Epithelial cell of esophagus (primary cell): ENCODE results near the gene KRTAP3-1.
"Not testable (repeated sequence)": the region's sequence is repeated elsewhere in the genome, so short reads cannot be mapped to it uniquely, and the experiment has no call there.

Experiments used
- DNase-seq: peaks from one replicate; pipeline ENCODE4 v3.0.0; 2010; ENCODE audit warnings: low read depth
- H3K4me3 ChIP-seq: 2 replicates; pipeline ENCODE4 v1.5.1; 2011; ENCODE audit warnings: mild to moderate bottlenecking, low read length, control low read depth
- TF ChIP-seq, protein P1 (sequence below): IDR thresholded peaks from 2 replicates; pipeline ENCODE4 v1.5.1; 2011; ENCODE audit warnings: low read depth, mild to moderate bottlenecking, low read length, control low read depth, inconsistent platforms; ENCODE audit not compliant: insufficient read depth; ENCODE audit errors: missing control alignments

KRTAP3-1 gene

DNA sequence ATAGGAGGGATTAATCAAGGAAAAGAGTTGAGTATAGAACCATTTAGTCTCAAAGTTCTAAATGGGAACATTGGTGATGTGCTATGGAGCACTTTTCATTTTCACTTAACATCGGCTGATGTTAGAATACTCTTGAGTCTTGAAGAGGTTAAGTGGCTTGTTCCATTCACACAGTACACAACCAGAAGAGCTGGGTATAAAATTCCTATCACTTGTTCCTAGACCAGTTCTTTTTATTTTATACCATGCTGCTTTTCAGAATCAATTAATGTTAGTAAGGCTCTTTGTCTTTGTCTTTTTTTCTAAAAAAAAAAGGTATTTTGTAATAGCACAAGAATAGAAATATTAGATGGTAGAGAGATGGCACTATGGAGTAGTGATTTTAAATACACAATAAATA, 34.0 kb upstream of the KRTAP3-1 start:
- TF ChIP-seq, protein P1, sequence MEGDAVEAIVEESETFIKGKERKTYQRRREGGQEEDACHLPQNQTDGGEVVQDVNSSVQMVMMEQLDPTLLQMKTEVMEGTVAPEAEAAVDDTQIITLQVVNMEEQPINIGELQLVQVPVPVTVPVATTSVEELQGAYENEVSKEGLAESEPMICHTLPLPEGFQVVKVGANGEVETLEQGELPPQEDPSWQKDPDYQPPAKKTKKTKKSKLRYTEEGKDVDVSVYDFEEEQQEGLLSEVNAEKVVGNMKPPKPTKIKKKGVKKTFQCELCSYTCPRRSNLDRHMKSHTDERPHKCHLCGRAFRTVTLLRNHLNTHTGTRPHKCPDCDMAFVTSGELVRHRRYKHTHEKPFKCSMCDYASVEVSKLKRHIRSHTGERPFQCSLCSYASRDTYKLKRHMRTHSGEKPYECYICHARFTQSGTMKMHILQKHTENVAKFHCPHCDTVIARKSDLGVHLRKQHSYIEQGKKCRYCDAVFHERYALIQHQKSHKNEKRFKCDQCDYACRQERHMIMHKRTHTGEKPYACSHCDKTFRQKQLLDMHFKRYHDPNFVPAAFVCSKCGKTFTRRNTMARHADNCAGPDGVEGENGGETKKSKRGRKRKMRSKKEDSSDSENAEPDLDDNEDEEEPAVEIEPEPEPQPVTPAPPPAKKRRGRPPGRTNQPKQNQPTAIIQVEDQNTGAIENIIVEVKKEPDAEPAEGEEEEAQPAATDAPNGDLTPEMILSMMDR, result no peak
- no peak overlapping the region for H3K4me3 ChIP-seq
- no peak for DNase-seq

DNA sequence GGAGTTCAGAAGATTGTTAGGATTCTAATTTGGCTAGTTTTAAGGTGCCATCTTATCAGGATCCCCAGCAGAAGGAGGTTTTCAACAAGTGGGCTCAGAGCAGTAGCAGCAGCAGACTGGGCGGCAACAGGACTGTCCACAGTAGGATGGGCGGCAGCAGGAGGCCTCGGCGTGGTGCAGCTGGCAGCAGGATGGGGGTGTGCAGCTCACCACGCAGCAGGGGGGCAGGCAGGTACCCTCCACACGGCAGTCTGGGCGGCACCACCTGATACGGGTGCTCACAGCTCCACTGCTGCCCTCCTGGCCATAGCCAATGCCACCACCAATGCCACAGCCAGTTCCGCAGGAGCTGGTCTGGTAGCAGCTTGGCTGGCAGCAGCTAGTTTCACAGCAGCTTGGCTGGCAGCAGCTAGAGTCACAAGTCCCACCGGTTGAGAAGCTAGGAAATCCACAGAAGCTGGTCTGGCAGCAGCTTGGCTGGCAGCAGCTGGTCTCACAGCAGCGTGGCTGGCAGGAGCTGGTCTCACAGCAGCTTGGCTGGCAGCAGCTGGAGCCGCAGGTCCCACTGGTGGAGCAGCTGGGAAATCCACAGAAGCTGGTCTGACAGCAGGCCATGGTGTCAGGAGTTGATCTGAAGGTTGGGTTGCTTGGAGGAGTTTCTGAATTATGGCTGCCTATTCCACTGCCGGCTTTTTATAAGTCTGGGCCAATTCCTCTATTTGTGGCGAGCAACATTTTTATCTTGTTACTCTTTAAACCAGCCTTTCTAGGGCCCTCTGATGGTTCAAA, 32.0 kb upstream of the KRTAP3-1 start, which contains the start of gene KRTAP1-1:
TSS of gene KRTAP1-1 (minus strand) at position 668 of the 789 bp plus-strand sequence. CDS start at position 615, 53 bp downstream.
- H3K4me3 ChIP-seq, DNase-seq: not testable (repeated sequence)

DNA sequence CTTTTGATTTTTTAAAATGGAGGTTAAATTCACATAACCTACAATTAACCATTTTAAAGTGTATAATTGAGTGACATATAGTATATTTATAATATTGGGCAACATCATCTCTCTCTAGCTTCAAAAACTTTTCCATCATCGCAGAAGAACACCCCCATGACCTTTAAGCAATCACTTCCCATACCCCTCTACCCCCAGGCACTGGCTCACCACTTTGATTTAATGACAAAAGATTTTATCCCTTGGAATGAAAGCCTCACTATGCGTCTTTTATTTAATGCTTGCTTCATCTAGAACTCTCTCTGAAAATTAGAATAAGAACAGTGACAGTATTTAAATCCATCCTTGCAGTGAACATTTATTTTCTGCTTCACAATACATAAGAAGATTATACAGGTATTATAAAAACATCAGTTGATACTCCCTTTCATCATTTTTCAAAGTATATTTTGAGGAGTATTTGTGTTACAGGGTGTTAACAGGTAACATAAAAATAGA, 29.0 kb upstream of the KRTAP3-1 start:
- DNase-seq, result no peak

DNA sequence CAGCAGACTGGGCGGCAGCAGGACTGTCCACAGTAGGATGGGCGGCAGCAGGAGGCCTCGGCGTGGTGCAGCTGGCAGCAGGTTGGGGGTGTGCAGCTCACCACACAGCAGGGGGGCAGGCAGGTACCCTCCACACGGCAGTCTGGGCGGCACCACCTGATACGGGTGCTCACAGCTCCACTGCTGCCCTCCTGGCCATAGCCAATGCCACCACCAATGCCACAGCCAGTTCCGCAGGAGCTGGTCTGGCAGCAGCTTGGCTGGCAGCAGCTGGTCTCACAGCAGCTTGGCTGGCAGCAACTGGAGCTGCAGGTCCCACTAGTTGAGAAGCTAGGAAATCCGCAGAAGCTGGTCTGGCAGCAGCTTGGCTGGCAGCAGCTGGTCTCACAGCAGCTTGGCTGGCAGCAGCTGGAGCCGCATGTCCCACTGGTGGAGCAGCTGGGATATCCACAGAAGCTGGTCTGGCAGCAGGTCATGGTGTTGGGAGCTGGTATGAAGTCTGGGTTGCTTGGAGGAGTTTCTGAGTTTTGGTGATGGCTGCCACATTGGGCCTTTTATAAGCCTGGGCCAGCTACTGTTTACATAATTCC, 25.5 kb upstream of the KRTAP3-1 start, which contains the start of gene KRTAP1-3:
TSS of gene KRTAP1-3 (minus strand) at position 529 of the 590 bp plus-strand sequence. CDS start at position 476, 53 bp downstream.
- DNase-seq, H3K4me3 ChIP-seq: not testable (repeated sequence)

More for the DNA sequence above, 29.0 kb upstream of the KRTAP3-1 start:
- no peak overlapping the region for H3K4me3 ChIP-seq
- TF ChIP-seq, protein P1, result no peak

DNA sequence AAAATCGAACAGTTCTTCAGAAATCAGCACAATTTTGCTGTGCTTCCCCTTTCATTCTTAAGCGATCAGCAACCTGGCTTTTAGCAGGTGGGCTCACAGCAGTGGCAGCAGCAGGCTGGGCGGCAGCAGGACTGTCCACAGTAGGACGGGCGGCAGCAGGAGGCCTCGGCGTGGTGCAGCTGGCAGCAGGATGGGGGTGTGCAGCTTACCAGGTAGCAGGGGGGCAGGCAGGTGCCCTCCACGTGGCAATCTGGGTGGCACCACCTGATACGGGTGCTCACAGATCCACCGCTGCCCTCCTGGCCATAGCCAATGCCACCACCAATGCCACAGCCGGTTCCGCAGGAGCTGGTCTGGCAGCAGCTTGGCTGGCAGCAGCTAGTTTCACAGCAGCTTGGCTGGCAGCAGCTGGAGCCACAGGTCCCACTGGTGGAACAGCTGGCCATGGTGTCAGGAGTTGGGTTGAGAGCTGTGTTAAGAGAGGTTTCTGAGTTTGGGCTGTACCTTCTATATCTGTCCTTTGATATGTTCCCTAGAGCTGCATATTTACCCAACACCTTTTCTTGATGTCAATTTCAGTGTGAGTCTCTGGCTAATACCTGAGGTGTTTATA, 20.8 kb upstream of the KRTAP3-1 start, which contains the start of gene KRTAP1-4:
TSS of gene KRTAP1-4 (minus strand) at position 563 of the 613 bp plus-strand sequence. CDS start at position 446, 117 bp downstream.
- DNase-seq, result no peak
- no peak within 1 kb of the TSS for H3K4me3 ChIP-seq
- TF ChIP-seq, protein P1, result no peak

DNA sequence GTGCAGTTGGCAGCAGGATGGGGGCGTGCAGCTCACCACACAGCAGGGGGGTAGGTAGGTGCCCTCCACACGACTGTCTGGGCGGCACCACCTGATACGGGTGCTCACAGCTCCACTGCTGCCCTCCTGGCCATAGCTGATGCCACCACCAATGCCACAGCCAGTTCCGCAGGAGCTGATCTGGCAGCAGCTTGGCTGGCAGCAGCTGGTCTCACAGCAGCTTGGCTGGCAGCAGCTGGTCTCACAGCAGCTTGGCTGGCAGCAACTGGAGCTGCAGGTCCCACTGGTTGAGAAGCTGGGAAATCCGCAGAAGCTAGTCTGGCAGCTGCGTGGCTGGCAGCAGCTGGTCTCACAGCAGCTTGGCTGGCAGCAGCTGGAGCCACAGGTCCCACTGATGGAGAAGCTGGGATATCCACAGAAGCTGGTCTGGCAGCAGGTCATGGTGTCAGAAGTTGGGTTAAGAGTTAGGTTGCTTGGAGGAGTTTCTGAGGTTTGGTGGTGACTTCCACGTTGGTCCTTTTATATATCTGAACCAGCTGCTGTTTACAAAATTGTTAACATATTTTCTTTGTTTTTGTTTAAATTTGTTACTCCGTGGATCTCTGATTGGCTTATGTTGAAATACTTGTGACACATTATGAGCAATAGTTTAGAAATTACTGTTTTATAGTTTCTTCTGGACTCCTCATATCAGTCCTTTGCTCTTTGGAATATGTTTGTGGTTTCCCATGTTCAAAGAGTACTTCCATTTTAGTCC, 18.0 kb upstream of the KRTAP3-1 start, which contains the start of gene KRTAP1-5:
TSS of gene KRTAP1-5 (minus strand) at position 494 of the 757 bp plus-strand sequence. CDS start at position 441, 53 bp downstream.
- H3K4me3 ChIP-seq, result no peak within 1 kb of the TSS
- DNase-seq, result peak; percentile 34
- TF ChIP-seq, protein P1, result no peak

DNA sequence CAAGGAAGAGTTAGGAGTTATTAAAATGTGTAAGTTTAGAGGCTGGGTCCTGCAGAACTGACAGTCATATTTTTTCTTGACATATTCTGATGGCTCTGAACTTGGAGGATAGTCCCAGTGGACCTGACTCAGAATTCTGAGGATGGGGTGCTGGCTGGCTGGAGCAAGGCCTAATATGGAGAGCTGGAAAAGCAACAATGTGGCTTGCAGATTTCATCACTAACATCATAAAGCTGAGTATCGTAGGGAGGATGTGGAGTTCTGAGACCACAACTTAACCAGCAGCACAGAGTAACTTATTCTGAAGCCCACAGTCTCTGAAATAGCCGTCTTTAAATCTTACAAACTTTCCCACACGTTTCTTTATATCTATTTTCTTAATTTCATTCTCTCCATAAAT, 15.8 kb upstream of the KRTAP3-1 start:
- TF ChIP-seq, protein P1, result no peak
- no peak for DNase-seq
- H3K4me3 ChIP-seq, result no peak overlapping the region
